GM12874 (cell line): ENCODE measurements around the gene RNF212B.

Source experiments
- TF ChIP-seq, protein P1 (sequence below): IDR thresholded peaks from 2 replicates; pipeline ENCODE4 v1.5.1; 2011; ENCODE audit warnings: low read depth, mild to moderate bottlenecking, control low read depth, low read length, moderate library complexity; ENCODE audit not compliant: insufficient read depth

The RNF212B gene

GRCh38 chr14:23316300-23316699 is 78.6 kb downstream of the RNF212B start:
- TF ChIP-seq, protein P1, sequence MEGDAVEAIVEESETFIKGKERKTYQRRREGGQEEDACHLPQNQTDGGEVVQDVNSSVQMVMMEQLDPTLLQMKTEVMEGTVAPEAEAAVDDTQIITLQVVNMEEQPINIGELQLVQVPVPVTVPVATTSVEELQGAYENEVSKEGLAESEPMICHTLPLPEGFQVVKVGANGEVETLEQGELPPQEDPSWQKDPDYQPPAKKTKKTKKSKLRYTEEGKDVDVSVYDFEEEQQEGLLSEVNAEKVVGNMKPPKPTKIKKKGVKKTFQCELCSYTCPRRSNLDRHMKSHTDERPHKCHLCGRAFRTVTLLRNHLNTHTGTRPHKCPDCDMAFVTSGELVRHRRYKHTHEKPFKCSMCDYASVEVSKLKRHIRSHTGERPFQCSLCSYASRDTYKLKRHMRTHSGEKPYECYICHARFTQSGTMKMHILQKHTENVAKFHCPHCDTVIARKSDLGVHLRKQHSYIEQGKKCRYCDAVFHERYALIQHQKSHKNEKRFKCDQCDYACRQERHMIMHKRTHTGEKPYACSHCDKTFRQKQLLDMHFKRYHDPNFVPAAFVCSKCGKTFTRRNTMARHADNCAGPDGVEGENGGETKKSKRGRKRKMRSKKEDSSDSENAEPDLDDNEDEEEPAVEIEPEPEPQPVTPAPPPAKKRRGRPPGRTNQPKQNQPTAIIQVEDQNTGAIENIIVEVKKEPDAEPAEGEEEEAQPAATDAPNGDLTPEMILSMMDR = no peak

GRCh38 chr14:23319746-23320583 is 82.2 kb downstream of the RNF212B start:
- TF ChIP-seq, protein P1 = no peak

DNA sequence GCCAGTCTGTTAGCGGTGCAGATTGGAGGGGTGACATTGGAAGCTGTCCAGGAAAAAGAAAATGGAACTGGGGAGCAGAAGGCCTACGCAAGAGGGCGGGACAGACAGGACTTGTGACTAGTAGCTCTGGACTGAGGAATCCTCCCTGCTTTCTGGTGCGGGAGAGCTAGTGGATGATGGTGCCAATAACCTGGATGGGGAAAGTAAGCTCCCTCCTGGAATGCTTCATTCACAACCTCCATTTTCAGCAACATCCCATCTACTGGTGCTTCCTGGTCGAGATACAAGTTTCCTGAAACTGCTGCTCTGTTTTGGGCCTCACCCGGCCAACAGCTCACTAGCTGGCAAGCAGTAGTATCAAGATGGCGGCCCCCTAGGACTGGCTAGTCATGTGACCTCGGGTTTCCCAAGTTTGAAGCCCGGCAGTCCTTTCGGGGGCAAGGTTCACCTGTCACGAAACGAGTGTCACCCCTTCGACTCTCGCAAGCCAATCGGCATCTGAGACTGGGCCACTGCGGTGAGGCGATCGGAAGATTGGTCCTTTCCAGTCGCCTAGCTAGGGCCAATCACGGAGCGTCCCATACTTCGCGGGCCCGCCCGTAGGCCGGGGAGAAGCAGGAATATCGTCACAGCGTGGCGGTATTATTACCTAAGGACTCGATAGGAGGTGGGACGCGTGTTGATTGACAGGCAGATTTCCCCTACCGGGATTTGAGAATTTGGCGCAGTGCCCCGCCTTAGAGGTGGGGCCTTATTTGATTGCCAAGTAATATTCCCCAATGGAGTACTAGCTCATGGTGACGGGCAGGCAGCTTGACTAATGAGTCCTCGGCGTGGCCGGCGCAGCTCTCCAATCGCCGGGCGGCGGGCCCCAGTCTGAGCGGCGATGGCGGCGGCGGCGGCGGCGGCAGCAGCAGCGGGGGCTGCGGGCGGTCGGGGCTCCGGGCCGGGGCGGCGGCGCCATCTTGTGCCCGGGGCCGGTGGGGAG is 83.1 kb downstream of the RNF212B start, which contains the start of gene PABPN1:
TSS of gene PABPN1 (plus strand) at position 874 of the 988 bp plus-strand sequence. CDS start at position 887, 13 bp downstream.
- TF ChIP-seq, protein P1 = no peak

GRCh38 chr14:23321572-23322547 is 84.1 kb downstream of the RNF212B start:
- TF ChIP-seq, protein P1 = no peak
